ENCODE results near the gene ZNF429. TPM values are rescaled to one million over a fixed set of nuclear protein-coding genes. Genes with fewer than 3 reads are reported as not detected.
A peak's percentile ranks its signal among the peaks of the same experiment; 100 is the strongest.
"Not testable (repeated sequence)": the region's sequence is repeated elsewhere in the genome, so short reads cannot be mapped to it uniquely, and the experiment has no call there.

The ZNF429 gene
- total and polyA plus RNA-seq, 12 donors: 3.8 to 12.2 (median 8.4) TPM

DNA sequence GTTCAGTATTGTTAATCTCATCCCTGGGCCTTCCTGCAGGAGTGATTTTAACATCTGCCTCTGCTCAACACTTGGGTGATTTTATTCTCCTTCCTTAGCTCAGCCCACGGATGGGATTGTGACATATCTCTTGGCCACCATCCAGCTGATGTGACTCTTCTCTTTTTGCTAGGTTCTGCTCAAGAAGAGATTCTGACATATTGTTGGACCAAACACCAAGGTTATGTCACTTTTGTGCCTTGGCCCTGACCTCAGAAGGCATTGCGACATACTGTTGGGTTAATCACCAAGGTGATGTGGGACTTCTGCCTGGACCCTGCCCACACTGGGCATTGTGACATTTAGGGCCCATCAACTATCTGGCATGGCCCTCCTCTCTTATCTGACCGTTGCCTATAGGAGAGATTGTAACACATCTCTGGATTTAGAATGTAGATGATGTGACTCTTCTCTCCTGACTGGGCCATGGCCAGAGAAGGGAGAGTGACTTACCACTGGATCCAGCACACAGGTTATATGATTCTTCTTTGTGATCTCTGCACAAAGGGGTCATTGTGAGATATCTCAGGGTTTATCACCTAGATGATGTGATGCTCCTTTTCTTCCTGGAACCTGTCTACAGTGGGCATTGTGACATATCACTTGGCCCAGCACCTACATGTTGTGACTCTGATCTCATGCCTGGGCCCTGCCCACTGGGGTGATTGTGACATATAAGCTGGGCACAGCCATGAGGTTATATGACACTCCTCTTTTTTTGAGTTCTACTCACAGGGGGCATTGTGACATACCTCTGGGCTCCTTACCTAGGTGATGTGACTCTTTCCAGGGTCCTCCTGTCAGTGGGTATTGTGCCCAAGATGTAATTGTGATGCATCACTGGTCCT lies 88.8 kb downstream of the ZNF429 start:
- Histone ChIP-seq H3K4me3 (no peak overlapping the region), H3K36me3 (peaks cover 0 to 9% (median 0%) of the 10 kb centered on the region in 9 donors), H3K27me3 (no peaks in the 10 kb centered on the region), H3K9me3 (no peaks in the 10 kb centered on the region), H3K4me1 (peaks cover 0 to 15% (median 0%) of the 10 kb centered on the region in 9 donors), H3K27ac (peak overlapping the region in 1 of 10 donors; percentile 82)
- DNase-seq: no peak
- 49 to 62% methylated on average over 3 of the region's 3 CpGs for WGBS, 2 donors
- intact Hi-C loops (cut with DNase I): no loop called here
- TF ChIP-seq, protein P1, sequence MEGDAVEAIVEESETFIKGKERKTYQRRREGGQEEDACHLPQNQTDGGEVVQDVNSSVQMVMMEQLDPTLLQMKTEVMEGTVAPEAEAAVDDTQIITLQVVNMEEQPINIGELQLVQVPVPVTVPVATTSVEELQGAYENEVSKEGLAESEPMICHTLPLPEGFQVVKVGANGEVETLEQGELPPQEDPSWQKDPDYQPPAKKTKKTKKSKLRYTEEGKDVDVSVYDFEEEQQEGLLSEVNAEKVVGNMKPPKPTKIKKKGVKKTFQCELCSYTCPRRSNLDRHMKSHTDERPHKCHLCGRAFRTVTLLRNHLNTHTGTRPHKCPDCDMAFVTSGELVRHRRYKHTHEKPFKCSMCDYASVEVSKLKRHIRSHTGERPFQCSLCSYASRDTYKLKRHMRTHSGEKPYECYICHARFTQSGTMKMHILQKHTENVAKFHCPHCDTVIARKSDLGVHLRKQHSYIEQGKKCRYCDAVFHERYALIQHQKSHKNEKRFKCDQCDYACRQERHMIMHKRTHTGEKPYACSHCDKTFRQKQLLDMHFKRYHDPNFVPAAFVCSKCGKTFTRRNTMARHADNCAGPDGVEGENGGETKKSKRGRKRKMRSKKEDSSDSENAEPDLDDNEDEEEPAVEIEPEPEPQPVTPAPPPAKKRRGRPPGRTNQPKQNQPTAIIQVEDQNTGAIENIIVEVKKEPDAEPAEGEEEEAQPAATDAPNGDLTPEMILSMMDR (IDR thresholded peaks at IDR 0.05): no peak
- peak in 2 of 8 donors; percentile 45 to 56 for ATAC-seq

GRCh38 chr19:21595185-21595584 lies 89.8 kb downstream of the ZNF429 start:
- DNase-seq (no peak), ATAC-seq (no peak)
- no peaks in the 10 kb centered on the region for H3K9me3 ChIP-seq
- H3K4me3 ChIP-seq: no peak overlapping the region
- WGBS, 2 donors: 58 to 74% methylated on average over 4 of the region's 4 CpGs
- H3K36me3 ChIP-seq: peaks cover 0 to 9% (median 0%) of the 10 kb centered on the region in 9 donors
- peak overlapping the region in 1 of 10 donors; percentile 82 for H3K27ac ChIP-seq
- intact Hi-C loops (cut with DNase I): no loop called here
- TF ChIP-seq, protein P1 (IDR thresholded peaks at IDR 0.05): no peak
- H3K4me1 ChIP-seq: peaks cover 0 to 15% (median 0%) of the 10 kb centered on the region in 9 donors
- H3K27me3 ChIP-seq: no peaks in the 10 kb centered on the region

- Histone ChIP-seq H3K4me3 (peak overlapping the region in 2 of 10 donors; percentile 1 to 8), H3K27me3 (no peaks in the 10 kb centered on the region), H3K36me3 (peaks cover 0 to 4% (median 0%) of the 10 kb centered on the region in 9 donors), H3K4me1 (peaks cover 6 to 34% (median 23%) of the 10 kb centered on the region in 9 donors), H3K9me3 (no peaks in the 10 kb centered on the region), H3K27ac (peak overlapping the region in 7 of 10 donors; percentile 40 to 85 (median 82))
- no peak for ATAC-seq
- DNase-seq: no peak
- TF ChIP-seq, protein P1 (IDR thresholded peaks at IDR 0.05): no peak
- 74 to 85% methylated on average over 1 of the region's 1 CpG for WGBS, 2 donors
- intact Hi-C loops (cut with DNase I): loop anchor here in 1 of 10 donors (10.0 kb wide), 2 partner anchors 93 to 97 kb away; partner anchors contain the start of gene ZNF429
These were observed 96.8 kb downstream of the ZNF429 start for GRCh38 chr19:21602082-21602658.

DNA sequence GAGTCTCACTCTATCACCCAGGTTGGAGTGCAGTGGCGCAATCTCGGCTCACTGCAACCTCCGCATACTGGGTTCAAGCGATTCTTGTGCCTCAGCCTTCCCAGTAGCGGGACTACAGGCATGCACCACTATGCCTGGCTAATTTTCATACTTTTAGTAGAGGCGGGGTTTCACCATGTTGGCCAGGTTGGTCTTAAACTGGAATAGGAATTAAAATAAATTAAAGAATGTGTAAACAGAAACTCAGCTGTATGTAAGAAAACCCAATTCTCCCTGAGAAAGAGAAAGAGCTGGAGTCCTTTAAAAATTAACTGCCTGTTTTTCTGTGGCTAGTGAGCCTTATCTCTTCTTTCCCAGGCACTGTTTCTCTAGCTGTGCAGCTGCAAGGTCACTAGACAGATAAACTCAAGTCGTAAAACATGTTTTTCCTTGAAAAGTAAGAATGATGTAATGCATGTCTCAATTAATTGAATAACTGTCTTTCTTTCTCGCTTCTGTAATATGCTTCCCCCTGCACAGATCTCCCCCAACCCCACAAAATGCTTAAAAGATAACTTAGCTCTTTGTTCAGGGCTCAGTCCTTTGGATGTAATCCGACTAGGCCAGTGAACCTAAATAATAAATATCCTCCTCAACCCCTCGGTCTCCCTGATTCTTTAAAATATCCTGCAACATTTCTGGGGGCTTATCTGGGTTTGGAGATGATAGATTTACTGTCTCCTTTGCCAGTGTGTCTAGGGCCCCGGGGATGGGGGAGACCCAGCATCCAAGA lies 97.4 kb downstream of the ZNF429 start:
- Histone ChIP-seq H3K4me3 (peak overlapping the region in 2 of 10 donors; percentile 1 to 8), H3K4me1 (peaks cover 6 to 34% (median 23%) of the 10 kb centered on the region in 9 donors), H3K27ac (peak overlapping the region; percentile 42 to 92 (median 82))
- H3K36me3 ChIP-seq, H3K27me3 ChIP-seq, DNase-seq, H3K9me3 ChIP-seq: not testable (repeated sequence)
- intact Hi-C loops (cut with DNase I): loop anchor here in 1 of 10 donors (10.0 kb wide), 2 partner anchors 92 to 98 kb away; partner anchors contain the start of gene ZNF429
- peak in 4 of 8 donors; percentile 30 to 59 (median 50) for ATAC-seq
- 58 to 66% methylated on average over 11 of the region's 11 CpGs for WGBS, 2 donors
